HG03064 (cell line): Measurements from ENCODE around the gene FCRL2.
"Not testable (repeated sequence)": the region's sequence is repeated elsewhere in the genome, so short reads cannot be mapped to it uniquely, and the experiment has no call there.

Experiments used
- ATAC-seq: cut with Tn5 transposase; IDR thresholded peaks from one replicate; pipeline ENCODE4 v1.9.1; 2021; ENCODE audit warnings: low read depth; ENCODE audit not compliant: unreplicated experiment

Gene FCRL2

GRCh38 chr1:157758018-157758417 lies 18.9 kb downstream of the FCRL2 start:
- no peak for ATAC-seq

DNA sequence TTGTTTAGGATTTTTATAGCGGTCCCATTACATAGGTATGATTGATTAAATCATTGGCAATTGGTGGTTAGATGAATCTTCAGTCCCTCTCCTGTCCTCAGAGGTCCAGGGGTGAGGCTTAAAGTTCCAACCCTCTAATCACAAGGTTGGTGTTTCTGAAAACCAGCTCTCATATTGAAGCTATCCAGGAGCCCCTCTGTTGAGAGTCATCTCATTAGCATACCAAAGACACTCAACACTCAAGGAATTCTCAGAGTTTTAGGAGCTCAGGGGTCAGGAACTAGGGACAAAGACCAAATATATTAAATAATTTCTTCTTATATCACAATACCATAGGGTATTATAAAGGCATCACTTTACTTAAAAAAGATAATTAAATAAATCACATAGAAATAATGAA lies 23.3 kb downstream of the FCRL2 start:
- ATAC-seq: no peak

DNA sequence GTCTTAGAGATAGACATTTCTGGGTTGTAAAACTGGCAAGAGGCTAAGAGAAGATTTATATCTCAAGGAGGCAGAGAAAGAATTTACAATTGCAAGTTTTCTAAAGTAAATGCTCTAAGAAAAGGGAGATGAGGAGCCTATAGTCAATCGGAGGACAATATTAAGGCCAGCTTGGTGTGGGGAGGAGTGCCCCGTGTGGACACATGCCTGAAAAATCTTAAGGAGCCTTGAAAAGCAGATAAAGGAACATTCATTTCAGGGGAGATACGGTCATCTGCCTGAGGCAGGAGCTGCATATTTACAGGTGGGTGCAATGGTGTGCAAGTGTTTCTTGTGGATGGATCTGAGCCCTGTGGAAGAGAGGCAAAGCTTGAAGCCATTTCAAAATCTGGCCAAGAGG lies 25.6 kb downstream of the FCRL2 start:
- ATAC-seq: no peak

GRCh38 chr1:157748262-157748817 lies 28.6 kb downstream of the FCRL2 start:
- no peak for ATAC-seq

DNA sequence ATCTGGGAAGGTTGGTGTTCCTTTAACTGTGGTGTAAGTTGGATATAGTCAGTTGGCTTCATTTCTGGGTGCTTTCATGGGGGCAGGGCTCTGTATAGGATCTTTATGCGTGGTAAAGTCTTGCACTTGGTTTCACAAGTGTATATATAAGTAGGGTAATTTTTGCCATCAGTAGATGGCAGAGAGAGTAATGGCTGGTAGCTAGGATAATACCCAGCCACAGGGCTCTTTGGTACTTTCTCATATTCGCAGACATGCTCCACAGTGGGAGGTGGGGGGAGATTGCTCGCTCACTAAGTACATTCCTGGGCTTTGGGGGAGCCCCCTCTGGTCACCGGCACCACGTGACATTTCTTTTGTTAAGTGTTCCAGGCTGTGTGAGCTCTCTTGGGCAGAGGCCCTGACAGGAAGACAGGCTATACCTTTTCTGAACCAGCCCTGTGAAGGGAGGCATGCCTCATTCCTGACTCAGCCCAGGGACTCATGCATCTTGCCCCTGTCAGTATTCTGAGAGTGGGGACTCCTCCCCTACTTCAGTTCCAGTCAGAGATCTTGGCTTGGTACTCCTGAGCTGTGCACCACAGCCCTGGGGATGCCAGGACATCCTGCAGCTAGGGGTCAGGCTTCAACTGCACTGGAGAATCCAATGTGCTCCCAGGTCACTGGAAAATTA lies 37.6 kb downstream of the FCRL2 start:
- ATAC-seq: no peak

GRCh38 chr1:157735991-157736390 lies 40.9 kb downstream of the FCRL2 start:
- not testable (repeated sequence) for ATAC-seq

DNA sequence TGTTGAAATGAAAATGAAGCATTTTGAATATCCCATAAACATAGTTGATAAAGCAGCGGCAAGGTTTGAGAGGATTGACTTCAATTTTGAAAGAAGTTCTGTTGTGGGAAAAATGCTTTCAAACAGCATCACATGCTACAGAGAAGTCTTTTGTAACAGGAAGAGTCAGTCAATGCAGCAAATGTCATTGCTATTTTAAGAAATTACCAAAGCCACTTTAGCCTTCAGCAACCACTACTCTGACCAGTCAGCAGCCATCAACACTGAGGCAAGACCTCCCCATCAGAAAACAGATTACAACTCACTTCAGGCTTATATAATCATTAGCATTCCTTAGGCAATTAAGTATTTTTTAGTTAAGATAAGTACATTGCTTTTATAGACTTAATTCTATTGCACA lies 42.6 kb downstream of the FCRL2 start:
- no peak for ATAC-seq

GRCh38 chr1:157732755-157733154 lies 44.2 kb downstream of the FCRL2 start:
- ATAC-seq: no peak

DNA sequence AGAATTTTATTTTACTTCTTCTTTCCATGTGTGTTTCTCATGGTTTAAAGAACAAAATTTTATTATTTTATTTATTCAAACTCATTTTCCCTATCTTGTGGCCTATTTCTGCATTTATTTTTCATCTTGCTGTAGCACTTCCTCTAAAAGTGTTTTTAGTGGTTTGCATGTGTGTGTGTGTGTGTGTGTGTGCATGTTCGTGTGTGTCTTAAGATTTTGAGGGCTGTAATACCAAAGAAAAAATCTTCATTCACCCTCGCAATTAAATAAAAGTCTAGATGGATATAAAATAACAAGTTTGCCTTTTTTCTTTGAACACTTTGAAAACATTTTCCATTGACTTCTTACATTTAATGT lies 51.7 kb downstream of the FCRL2 start:
- no peak for ATAC-seq

DNA sequence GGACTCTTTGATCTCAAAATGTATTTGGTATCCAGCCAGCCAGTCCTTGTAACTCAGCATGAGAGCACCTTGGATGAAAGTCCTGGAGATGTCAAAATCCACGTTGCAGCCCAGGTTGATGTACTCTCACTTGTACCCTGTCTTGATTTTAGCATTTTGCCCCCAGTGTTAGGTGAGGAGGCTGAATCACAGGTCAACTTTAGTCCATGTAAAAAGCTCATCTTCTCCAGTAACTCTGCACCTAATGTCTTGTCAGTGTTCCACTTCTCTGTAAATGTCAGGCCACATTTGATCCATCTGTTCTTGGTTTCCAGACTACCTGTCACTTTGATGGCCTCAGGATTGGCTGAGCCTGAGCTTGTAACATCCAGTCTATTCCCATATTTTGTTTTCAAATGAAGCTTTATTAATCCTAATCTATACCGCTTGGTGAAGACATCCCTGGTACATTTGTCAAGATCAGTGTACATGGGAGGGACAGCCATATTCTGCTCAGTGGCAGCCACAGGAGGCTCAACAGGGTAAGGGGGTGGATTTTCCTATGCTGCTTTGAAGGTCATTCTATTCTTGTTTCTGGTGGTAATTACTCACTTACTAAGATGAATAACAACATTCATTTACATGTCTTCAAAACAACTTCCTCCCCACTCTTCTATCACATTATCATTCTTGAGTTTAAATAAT lies 52.3 kb downstream of the FCRL2 start:
- no peak for ATAC-seq

DNA sequence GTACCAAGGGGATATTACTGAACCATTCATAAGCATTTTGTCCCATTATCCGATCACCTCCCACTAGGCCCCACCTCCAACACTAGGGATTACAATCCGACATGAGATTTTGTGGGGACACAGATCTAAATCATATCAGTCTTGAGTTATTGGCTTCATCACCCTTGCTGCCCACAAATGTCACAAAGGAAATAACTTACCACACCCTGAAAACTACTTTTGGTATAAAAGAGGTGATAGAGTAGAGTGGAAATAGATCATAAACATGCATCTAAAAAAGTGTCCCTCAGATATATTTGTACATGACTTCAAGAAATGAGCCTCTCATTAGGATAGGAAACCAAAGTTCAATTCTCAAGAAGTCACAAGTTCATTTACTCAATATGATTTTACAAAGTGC lies 53.8 kb downstream of the FCRL2 start:
- no peak for ATAC-seq

DNA sequence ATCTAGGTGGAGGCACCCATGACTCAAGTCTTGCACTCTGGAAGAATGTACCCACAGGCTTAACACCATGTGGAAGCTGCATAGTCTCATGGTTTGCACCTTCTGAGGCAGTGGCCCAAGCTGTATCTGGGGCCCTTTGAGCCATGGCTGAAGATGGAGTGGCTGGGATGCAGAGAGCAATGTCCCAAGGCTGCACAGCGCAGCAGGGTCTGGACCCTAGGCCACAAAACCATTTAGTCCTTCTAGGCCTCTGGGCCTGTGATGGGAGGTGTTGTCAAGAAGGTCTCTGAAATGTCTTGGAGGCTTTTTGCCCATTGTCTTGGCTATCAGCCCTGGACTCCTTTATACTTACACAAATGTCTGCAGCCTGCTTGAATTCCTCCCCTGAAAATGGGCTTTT lies 54.9 kb downstream of the FCRL2 start:
- ATAC-seq: no peak

DNA sequence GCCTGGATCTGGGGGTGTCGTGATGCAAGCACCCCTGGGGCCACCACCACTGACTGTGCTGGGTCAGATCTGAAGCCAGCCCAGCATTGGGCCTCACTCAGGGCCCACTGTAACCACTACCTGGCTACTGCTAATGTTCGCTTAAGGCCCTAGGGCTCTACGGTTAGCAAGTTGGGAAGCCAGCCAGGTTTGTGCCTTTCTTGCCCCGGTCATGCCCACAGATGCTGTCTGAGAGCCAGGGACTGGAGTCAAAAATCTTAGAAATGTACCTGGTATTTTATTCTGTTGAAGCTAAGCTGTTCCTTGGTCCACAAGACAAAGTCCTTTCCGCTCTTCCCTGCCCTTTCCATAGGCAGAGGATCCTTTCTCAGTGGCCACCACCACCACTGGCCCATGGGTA lies 61.2 kb downstream of the FCRL2 start:
- ATAC-seq: no peak

DNA sequence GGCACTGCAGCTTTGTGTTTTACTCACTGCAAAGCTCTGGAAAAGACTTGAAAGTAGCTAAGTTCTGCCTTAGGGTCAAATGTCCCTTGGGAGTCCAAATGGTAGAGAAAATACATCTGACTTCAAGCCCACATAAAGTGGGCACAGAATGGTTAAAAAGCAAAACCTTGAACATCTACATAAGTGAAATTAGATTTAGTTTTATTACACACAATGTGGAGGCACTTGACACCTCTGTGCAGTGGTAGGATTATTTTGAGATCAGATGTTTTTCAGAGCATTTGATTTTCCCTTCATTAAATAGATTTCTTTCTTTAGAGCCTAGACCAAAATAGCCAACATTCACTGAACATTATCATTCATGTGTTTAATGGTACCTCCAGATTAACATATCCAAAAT lies 65.1 kb downstream of the FCRL2 start:
- ATAC-seq: no peak

- ATAC-seq: no peak
These were observed 72.1 kb downstream of the FCRL2 start for GRCh38 chr1:157704878-157705277.

DNA sequence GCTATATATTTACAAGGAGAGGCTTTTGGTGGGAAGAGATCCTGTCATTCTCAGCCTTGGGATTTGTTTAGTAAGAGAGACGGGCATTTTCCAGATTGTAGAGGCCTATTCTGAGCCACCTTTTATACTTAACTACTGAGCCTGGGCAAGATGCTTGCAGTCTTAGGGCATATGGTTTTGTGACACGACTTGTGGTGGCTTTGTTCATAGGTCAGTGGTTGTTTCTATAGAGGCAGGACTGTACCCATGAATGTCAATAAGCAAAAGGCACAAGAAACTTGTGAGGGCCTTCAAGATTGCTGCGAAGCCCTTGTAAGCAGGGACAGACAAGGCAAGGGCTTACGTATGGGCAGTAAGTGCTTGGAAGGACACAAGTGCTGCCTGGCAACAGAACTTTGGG lies 73.0 kb downstream of the FCRL2 start:
- ATAC-seq: no peak

DNA sequence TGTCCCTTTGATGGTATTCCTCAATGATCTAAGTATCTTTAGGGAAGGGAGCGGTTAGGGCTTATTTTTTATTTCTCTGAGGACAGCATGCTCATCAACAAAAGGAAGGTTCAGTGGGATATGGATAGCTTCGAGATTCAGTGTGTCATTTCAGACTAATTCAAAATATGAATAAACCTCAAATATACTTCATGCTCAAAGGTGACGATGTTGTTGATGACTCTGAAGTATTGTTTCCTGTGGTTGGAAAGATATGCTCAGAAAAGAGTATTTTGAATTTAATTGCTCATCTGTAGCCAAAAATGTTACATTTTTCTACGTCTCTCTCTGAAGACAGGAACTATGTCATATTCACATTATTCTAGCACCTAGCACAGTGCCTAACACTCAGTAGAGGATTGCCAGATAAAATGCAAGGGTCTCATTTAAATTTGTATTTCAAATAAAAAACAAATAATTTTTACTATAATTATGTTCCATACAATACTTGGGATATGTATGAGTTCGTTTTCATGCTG lies 74.6 kb downstream of the FCRL2 start:
- no peak for ATAC-seq

DNA sequence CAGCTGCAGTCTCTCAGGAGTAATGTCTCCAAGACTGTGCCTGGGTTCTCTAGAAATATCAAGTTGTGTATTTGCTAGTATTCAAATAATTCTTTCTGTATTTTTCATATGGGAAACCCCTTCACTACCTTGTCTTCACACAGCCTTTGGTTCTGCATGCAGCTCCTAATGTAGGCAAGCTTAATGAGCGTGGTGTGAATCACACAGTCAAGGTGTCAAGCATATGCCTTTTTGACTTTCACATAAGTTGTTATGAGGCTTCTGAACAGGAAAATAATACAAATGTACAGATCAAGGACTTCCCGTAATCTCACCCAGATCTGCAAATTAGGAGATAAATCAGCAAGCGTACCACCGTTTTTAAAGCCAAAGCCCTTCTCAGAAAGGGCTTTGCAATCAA lies 76.2 kb downstream of the FCRL2 start, which contains the start of gene FCRL3:
Gene FCRL3, minus strand, starts transcription at position 38 of the 400 bp plus-strand sequence. CDS start 280 bp downstream, outside the sequence.
- no peak for ATAC-seq

DNA sequence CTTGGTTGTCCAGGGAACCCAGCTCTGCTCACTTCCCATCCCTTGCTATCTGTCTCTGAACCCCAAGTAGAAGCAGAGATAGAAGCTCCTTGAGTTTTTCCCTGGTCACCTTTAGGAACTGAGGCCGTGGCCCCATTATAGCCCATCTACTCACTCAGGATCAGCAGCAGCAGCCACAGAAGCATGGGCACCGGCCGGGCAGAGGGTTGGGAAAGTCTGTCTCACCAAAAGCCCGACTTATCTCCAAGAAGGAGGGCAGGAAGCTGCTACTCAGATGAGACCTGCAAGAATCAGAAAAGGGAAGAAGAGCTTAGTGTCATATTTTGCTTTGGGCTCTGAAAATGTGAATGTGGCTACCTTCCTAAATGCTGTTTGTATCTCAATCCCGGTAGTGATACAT lies 76.6 kb downstream of the FCRL2 start:
- no peak for ATAC-seq

GRCh38 chr1:157697781-157698569 lies 79.0 kb downstream of the FCRL2 start:
- ATAC-seq: no peak

DNA sequence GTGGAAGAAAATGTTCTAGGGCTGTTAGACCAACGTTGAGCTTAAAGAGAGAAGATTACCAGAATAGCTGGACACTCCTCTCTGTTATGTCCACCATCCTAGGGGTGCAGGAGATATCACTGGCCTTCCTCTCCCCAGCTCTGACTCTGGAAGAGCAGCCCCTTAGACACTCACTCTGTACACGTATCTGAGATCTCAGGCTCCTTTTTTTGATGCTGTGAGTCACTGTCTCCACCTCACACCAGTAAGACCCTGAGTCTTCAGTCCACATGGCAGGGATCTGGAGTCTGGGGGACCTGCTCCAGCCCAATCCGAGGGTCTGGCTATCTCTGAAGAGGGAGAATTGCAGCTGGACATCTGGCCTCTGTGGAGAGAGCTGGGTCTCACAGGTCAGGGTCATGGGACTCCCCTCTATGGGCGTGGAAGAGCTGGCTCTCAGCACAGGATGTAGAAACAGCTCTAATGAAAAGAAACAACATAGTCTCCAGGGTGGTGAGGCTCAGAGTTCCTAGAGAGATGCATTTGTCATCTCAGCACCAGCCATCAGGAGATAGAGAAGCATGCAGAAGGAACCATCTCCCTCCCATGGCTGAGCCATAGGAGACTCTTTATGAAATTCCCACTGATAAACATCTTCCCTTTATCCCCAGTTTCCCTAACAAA lies 79.8 kb downstream of the FCRL2 start:
- no peak for ATAC-seq
